CD4-positive, alpha-beta T cell treated with Interferon gamma for 1 hour (primary cell): Measurements from ENCODE around the gene OPRM1.
"Not testable (repeated sequence)": the region's sequence is repeated elsewhere in the genome, so short reads cannot be mapped to it uniquely, and the experiment has no call there.

ENCODE experiments used
- DNase-seq: peaks from one replicate; pipeline ENCODE4 v3.0.0-alpha.2; 2020

The OPRM1 gene

GRCh38 chr6:154039231-154039842 lies at the start of gene OPRM1:
OPRM1 (plus strand) TSS chr6:154039240; CDS start chr6:154039545, 305 bp downstream.
- no peak for DNase-seq

- no peak for DNase-seq
These were observed 49.1 kb upstream of the OPRM1 start for GRCh38 chr6:153989989-153990388.

- no peak for DNase-seq
These were observed 45.0 kb upstream of the OPRM1 start for GRCh38 chr6:153994004-153994403.

- no peak for DNase-seq
These were observed 44.2 kb upstream of the OPRM1 start for GRCh38 chr6:153994811-153995210.

GRCh38 chr6:153997221-153997620 lies 41.8 kb upstream of the OPRM1 start:
- no peak for DNase-seq

GRCh38 chr6:154001494-154002285 lies 37.4 kb upstream of the OPRM1 start:
- DNase-seq = no peak

GRCh38 chr6:154002894-154003293 lies 36.1 kb upstream of the OPRM1 start:
- no peak for DNase-seq

- DNase-seq = no peak
These were observed 28.7 kb upstream of the OPRM1 start for GRCh38 chr6:154010371-154010770.

- peak; percentile 14 for DNase-seq
These were observed 26.2 kb upstream of the OPRM1 start for GRCh38 chr6:154012852-154013251.

- no peak for DNase-seq
These were observed 21.3 kb upstream of the OPRM1 start for GRCh38 chr6:154017786-154018185.

- DNase-seq = no peak
These were observed 8.4 kb upstream of the OPRM1 start for GRCh38 chr6:154030646-154031045.

GRCh38 chr6:154041001-154041400 lies 2.0 kb downstream of the OPRM1 start:
- DNase-seq = no peak

- DNase-seq = no peak
These were observed 14.1 kb downstream of the OPRM1 start for GRCh38 chr6:154053141-154053540.

GRCh38 chr6:154056536-154056935 lies 17.5 kb downstream of the OPRM1 start:
- no peak for DNase-seq

GRCh38 chr6:154057098-154057497 lies 18.1 kb downstream of the OPRM1 start:
- no peak for DNase-seq

- no peak for DNase-seq
These were observed 20.1 kb downstream of the OPRM1 start for GRCh38 chr6:154058963-154059680.

- no peak for DNase-seq
These were observed 21.0 kb downstream of the OPRM1 start for GRCh38 chr6:154060076-154060475.

GRCh38 chr6:154070041-154070440 lies 31.0 kb downstream of the OPRM1 start:
- no peak for DNase-seq

GRCh38 chr6:154070657-154071056 lies 31.6 kb downstream of the OPRM1 start:
- no peak for DNase-seq

- DNase-seq = no peak
These were observed 32.2 kb downstream of the OPRM1 start for GRCh38 chr6:154071236-154071635.

GRCh38 chr6:154071711-154072110 lies 32.7 kb downstream of the OPRM1 start:
- no peak for DNase-seq

- DNase-seq = not testable (repeated sequence)
These were observed 39.6 kb downstream of the OPRM1 start for GRCh38 chr6:154078596-154078995.

- no peak for DNase-seq
These were observed 41.6 kb downstream of the OPRM1 start for GRCh38 chr6:154080461-154081189.
